Measurements from ENCODE around the gene GAS5. TPM values are rescaled to one million over a fixed set of nuclear protein-coding genes. Genes with fewer than 3 reads are reported as not detected.

Gene GAS5
- total and polyA plus RNA-seq, 9 of the 15 experiments (the other 6 are each of a cell fraction or from before 2014, with no cell fraction given): 565 to 1,860 (median 1,006) TPM

DNA sequence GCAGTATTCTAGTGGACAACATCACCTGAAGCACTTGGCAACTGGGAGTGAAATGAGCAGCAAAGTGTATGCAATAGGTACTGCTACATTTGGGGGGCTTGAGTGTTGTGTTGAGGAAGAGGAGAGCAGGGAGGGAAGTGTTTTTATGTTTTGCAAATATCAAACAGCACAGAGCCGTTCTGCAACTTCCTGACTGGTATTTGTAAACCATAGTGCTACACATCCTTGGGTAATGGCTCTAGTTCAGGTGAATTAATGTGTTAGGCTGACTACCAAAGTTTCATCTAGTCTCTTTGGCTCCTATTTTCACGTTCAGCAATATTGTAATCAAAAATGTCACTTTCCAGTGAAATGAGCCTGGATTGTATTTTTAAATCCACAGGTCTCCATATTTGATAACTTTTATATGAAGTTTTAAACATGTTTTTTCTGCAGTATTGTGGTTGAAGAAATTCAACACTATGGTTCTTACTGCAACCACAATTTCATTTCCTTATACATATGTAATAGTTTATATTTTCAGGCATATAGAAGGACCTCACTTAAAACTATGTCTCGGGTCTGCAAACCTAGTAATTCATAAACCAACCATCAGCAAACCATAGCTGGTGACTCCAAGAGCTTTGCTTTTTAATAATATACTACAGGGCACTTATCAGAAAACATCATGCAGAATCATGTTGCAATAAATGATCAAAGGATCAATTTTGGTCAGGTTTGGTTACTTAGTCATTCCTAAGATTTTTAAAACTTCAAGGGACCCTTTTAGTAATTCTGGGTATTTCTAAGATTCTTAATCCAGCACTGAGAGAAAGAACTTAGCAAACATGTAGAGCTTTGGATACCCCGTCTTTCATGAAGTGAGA lies 19.2 kb upstream of the GAS5 start:
- H3K9ac ChIP-seq (ENCODE audit: insufficient read depth in 1 of 2, low read depth in 2 of 2, low read length in 2 of 2): no peak overlapping the region
- no peaks in the 10 kb centered on the region for H3K4me1 ChIP-seq (replicated peaks in 1 of 2; ENCODE audit: control insufficient read depth in 2 of 2, insufficient read depth in 2 of 2, low read length in 2 of 2)
- no peak overlapping the region for H3K4me2 ChIP-seq (ENCODE audit: insufficient read depth, low read length)
- H3K27me3 ChIP-seq (ENCODE audit: control insufficient read depth in 2 of 2, insufficient read depth in 2 of 2, low read length in 2 of 2): no peaks in the 10 kb centered on the region
- WGBS (ENCODE audit: insufficient coverage, low coverage, missing lambda C conversion rate): 70% methylated on average over 4 of the region's 4 CpGs
- in situ Hi-C loops (cut with MboI): no loop called here
- ChIA-PET CTCF (ENCODE audit: low intra/inter-chr PET ratio) (no interaction called here), POLR2A (interaction anchor here (0.7 to 2.9 kb wide), 2 partner anchors 18 to 19 kb away, joined by 3 to 26 read pairs; partner anchors contain the start of genes GAS5 and ZBTB37)
- H3K27ac ChIP-seq (ENCODE audit: extremely low read depth, low read depth, low read length): no peak overlapping the region
- no peak for FAIRE-seq
- DNase-seq (ENCODE audit: extremely low read depth in 1 of 4, low spot score in 3 of 4): no peak
- no TSS peak for BruUV-seq (replicated peaks)
- H3K9me3 ChIP-seq (replicated peaks; ENCODE audit: control insufficient read depth, insufficient read depth, low read depth, low read length): no peaks in the 10 kb centered on the region
- no peaks in the 10 kb centered on the region for H4K20me1 ChIP-seq (replicated peaks; ENCODE audit: control insufficient read depth, insufficient read depth, low read length)
- ATAC-seq: no peak
- no peak for TF ChIP-seq ZNF174 (CRISPR knock-in tag; IDR thresholded peaks at IDR 0.05)
- TF ChIP-seq TAF7 (tag; IDR thresholded peaks at IDR 0.05): no peak
- no peak for TF ChIP-seq SIN3B (IDR thresholded peaks at IDR 0.05; ENCODE audit: low read depth)
- no peak for TF ChIP-seq MIER1 (IDR thresholded peaks at IDR 0.05; ENCODE audit: low read depth)
- TF ChIP-seq GABPB1 (CRISPR knock-in tag; IDR thresholded peaks at IDR 0.05): no peak
- TF ChIP-seq ZKSCAN8 (CRISPR knock-in tag; IDR thresholded peaks at IDR 0.05): no peak
- TF ChIP-seq, protein P1, sequence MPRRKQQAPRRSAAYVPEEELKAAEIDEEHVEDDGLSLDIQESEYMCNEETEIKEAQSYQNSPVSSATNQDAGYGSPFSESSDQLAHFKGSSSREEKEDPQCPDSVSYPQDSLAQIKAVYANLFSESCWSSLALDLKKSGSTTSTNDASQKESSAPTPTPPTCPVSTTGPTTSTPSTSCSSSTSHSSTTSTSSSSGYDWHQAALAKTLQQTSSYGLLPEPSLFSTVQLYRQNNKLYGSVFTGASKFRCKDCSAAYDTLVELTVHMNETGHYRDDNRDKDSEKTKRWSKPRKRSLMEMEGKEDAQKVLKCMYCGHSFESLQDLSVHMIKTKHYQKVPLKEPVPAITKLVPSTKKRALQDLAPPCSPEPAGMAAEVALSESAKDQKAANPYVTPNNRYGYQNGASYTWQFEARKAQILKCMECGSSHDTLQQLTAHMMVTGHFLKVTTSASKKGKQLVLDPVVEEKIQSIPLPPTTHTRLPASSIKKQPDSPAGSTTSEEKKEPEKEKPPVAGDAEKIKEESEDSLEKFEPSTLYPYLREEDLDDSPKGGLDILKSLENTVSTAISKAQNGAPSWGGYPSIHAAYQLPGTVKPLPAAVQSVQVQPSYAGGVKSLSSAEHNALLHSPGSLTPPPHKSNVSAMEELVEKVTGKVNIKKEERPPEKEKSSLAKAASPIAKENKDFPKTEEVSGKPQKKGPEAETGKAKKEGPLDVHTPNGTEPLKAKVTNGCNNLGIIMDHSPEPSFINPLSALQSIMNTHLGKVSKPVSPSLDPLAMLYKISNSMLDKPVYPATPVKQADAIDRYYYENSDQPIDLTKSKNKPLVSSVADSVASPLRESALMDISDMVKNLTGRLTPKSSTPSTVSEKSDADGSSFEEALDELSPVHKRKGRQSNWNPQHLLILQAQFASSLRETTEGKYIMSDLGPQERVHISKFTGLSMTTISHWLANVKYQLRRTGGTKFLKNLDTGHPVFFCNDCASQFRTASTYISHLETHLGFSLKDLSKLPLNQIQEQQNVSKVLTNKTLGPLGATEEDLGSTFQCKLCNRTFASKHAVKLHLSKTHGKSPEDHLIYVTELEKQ (CRISPR knock-in tag; IDR thresholded peaks at IDR 0.05): no peak
- no peak for TF ChIP-seq MED1 (CRISPR knock-in tag; IDR thresholded peaks at IDR 0.05; ENCODE audit: borderline replicate concordance)
- no peak for TF ChIP-seq CTBP1 (IDR thresholded peaks at IDR 0.05; ENCODE audit: borderline replicate concordance)
- no peak for TF ChIP-seq HNRNPLL (IDR thresholded peaks at IDR 0.05; ENCODE audit: low read depth, low read length, poor library complexity, severe bottlenecking)
- no peak for TF ChIP-seq ZNF778 (CRISPR knock-in tag; IDR thresholded peaks at IDR 0.05)
- TF ChIP-seq TEAD4 (IDR thresholded peaks at IDR 0.05; ENCODE audit: low read length): no peak
- TF ChIP-seq TEAD4 (CRISPR knock-in tag; IDR thresholded peaks at IDR 0.05; ENCODE audit: borderline replicate concordance): no peak
- TF ChIP-seq CBFA2T3 (IDR thresholded peaks at IDR 0.05): no peak
- no peaks in the 10 kb centered on the region for H3K9me1 ChIP-seq (ENCODE audit: control insufficient read depth, insufficient read depth, low read length)
- intact Hi-C loops (cut with micrococcal nuclease): no loop called here
- H3K4me3 ChIP-seq: no peak overlapping the region
- peaks cover 14% of the 10 kb centered on the region; the same call in 2 of the 3 replicates for H3K36me3 ChIP-seq (ENCODE audit: control insufficient read depth, insufficient read depth, low read length)
- no peak overlapping the region for H2AFZ ChIP-seq (ENCODE audit: low read depth, low read length)
- no peaks in the 10 kb centered on the region for H3K79me2 ChIP-seq (ENCODE audit: control insufficient read depth, insufficient read depth, low read length)
